Fibroblast of lung (primary cell): ENCODE results near the gene DDC.

Source experiments
- EZH2 ChIP-seq: IDR thresholded peaks from 2 replicates; pipeline ENCODE4 v1.5.1; 2012; ENCODE audit warnings: low read length, control low read depth, mild to moderate bottlenecking; ENCODE audit errors: missing control alignments
- TF ChIP-seq, protein P1 (sequence below), 2 donors: IDR thresholded peaks in 1 of 2; conservative IDR thresholded peaks in 1 of 2; 1 replicate in 1 of 2; 2 replicates in 1 of 2; pipeline ENCODE4 v1.5.1; 2011 to 2012; ENCODE audit warnings: low read length in 2 of 2, control low read depth in 1 of 2, inconsistent platforms in 1 of 2, low read depth in 1 of 2, mild to moderate bottlenecking in 1 of 2

GRCh38 chr7:50565977-50566376 lies 772 bp upstream of the DDC start:
- TF ChIP-seq, protein P1, sequence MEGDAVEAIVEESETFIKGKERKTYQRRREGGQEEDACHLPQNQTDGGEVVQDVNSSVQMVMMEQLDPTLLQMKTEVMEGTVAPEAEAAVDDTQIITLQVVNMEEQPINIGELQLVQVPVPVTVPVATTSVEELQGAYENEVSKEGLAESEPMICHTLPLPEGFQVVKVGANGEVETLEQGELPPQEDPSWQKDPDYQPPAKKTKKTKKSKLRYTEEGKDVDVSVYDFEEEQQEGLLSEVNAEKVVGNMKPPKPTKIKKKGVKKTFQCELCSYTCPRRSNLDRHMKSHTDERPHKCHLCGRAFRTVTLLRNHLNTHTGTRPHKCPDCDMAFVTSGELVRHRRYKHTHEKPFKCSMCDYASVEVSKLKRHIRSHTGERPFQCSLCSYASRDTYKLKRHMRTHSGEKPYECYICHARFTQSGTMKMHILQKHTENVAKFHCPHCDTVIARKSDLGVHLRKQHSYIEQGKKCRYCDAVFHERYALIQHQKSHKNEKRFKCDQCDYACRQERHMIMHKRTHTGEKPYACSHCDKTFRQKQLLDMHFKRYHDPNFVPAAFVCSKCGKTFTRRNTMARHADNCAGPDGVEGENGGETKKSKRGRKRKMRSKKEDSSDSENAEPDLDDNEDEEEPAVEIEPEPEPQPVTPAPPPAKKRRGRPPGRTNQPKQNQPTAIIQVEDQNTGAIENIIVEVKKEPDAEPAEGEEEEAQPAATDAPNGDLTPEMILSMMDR (conservative IDR thresholded peaks at IDR 0.05 in 1 of 2, IDR thresholded peaks at IDR 0.05 in 1 of 2; ENCODE audit: low read depth in 1 of 2, low read length in 2 of 2), result no peak
- TF ChIP-seq EZH2, result no peak
